Measurements from ENCODE around the gene IRX5.

The IRX5 gene

GRCh38 chr16:54952195-54952594 lies 21.5 kb downstream of the IRX5 start:
- H4K20me1 ChIP-seq (ENCODE audit: insufficient read depth, low read length), result no peaks in the 10 kb centered on the region
- H3K9me2 ChIP-seq (ENCODE audit: low read depth, low read length), result no peaks in the 10 kb centered on the region
- TF ChIP-seq, protein P1, sequence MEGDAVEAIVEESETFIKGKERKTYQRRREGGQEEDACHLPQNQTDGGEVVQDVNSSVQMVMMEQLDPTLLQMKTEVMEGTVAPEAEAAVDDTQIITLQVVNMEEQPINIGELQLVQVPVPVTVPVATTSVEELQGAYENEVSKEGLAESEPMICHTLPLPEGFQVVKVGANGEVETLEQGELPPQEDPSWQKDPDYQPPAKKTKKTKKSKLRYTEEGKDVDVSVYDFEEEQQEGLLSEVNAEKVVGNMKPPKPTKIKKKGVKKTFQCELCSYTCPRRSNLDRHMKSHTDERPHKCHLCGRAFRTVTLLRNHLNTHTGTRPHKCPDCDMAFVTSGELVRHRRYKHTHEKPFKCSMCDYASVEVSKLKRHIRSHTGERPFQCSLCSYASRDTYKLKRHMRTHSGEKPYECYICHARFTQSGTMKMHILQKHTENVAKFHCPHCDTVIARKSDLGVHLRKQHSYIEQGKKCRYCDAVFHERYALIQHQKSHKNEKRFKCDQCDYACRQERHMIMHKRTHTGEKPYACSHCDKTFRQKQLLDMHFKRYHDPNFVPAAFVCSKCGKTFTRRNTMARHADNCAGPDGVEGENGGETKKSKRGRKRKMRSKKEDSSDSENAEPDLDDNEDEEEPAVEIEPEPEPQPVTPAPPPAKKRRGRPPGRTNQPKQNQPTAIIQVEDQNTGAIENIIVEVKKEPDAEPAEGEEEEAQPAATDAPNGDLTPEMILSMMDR (IDR thresholded peaks at IDR 0.05; ENCODE audit: low read length), result no peak
- TF ChIP-seq EZH2 (IDR thresholded peaks at IDR 0.05; ENCODE audit: borderline replicate concordance, low read length), result no peak
- no peak overlapping the region for H2AFZ ChIP-seq (ENCODE audit: low read length)
- H3K27ac ChIP-seq (ENCODE audit: low read depth, low read length, poor library complexity, severe bottlenecking), result no peak overlapping the region
- no peaks in the 10 kb centered on the region for H3K27me3 ChIP-seq (ENCODE audit: insufficient read depth, low read length)
- no peak overlapping the region for H3K4me2 ChIP-seq (ENCODE audit: low read length)
- H3K4me3 ChIP-seq (ENCODE audit: low read depth, low read length, poor library complexity, severe bottlenecking), result no peak overlapping the region
- no peaks in the 10 kb centered on the region for H3K36me3 ChIP-seq (ENCODE audit: insufficient read depth, low read length)
- no peaks in the 10 kb centered on the region for H3K9me3 ChIP-seq (ENCODE audit: low read length)
- no peaks in the 10 kb centered on the region for H3K79me2 ChIP-seq (ENCODE audit: insufficient read depth, low read length)
- no peaks in the 10 kb centered on the region for H3F3A ChIP-seq (ENCODE audit: insufficient read depth, low read length)
- H3K4me1 ChIP-seq (ENCODE audit: insufficient read depth, low read length, severe bottlenecking), result no peaks in the 10 kb centered on the region
- H3K9ac ChIP-seq (ENCODE audit: low read length), result no peak overlapping the region

GRCh38 chr16:54953461-54953860 lies 22.8 kb downstream of the IRX5 start:
- Histone ChIP-seq H3K4me1 (ENCODE audit: insufficient read depth, low read length, severe bottlenecking) (no peaks in the 10 kb centered on the region), H3K79me2 (ENCODE audit: insufficient read depth, low read length) (no peaks in the 10 kb centered on the region), H3K27ac (ENCODE audit: low read depth, low read length, poor library complexity, severe bottlenecking) (no peak overlapping the region), H3K9me2 (ENCODE audit: low read depth, low read length) (no peaks in the 10 kb centered on the region), H2AFZ (ENCODE audit: low read length) (no peak overlapping the region), H3K9ac (ENCODE audit: low read length) (no peak overlapping the region), H3F3A (ENCODE audit: insufficient read depth, low read length) (no peaks in the 10 kb centered on the region), H3K4me2 (ENCODE audit: low read length) (no peak overlapping the region), H3K27me3 (ENCODE audit: insufficient read depth, low read length) (no peaks in the 10 kb centered on the region), H4K20me1 (ENCODE audit: insufficient read depth, low read length) (no peaks in the 10 kb centered on the region), H3K9me3 (ENCODE audit: low read length) (no peaks in the 10 kb centered on the region), H3K36me3 (ENCODE audit: insufficient read depth, low read length) (no peaks in the 10 kb centered on the region), H3K4me3 (ENCODE audit: low read depth, low read length, poor library complexity, severe bottlenecking) (no peak overlapping the region)
- TF ChIP-seq, protein P1 (IDR thresholded peaks at IDR 0.05; ENCODE audit: low read length), result no peak
- no peak for TF ChIP-seq EZH2 (IDR thresholded peaks at IDR 0.05; ENCODE audit: borderline replicate concordance, low read length)

DNA sequence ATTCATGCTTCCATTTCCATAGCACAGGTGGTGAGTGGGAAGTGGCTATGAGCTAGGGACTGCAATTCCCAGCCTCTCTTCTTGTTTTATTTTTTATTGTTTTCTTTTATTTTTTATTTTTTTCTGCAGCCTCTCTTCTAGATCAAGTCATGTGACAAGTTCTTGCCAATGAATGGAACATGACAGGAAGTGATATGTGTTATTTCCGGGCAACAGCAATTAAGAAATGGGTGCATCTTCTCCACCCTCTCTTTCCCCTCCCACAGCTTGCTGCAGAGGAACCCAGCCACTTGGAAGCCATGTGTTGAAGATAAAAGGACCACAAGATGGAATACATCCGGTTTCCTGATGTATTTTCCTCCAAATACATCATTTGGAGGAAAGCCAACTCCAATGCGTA lies 23.6 kb downstream of the IRX5 start:
- TF ChIP-seq EZH2 (IDR thresholded peaks at IDR 0.05; ENCODE audit: borderline replicate concordance, low read length), result no peak
- TF ChIP-seq, protein P1 (IDR thresholded peaks at IDR 0.05; ENCODE audit: low read length), result no peak
- no peak overlapping the region for H3K27ac ChIP-seq (ENCODE audit: low read depth, low read length, poor library complexity, severe bottlenecking)
- no peaks in the 10 kb centered on the region for H3K9me3 ChIP-seq (ENCODE audit: low read length)
- no peaks in the 10 kb centered on the region for H3F3A ChIP-seq (ENCODE audit: insufficient read depth, low read length)
- H4K20me1 ChIP-seq (ENCODE audit: insufficient read depth, low read length), result no peaks in the 10 kb centered on the region
- no peak overlapping the region for H3K9ac ChIP-seq (ENCODE audit: low read length)
- no peaks in the 10 kb centered on the region for H3K9me2 ChIP-seq (ENCODE audit: low read depth, low read length)
- H3K4me3 ChIP-seq (ENCODE audit: low read depth, low read length, poor library complexity, severe bottlenecking), result no peak overlapping the region
- H3K79me2 ChIP-seq (ENCODE audit: insufficient read depth, low read length), result no peaks in the 10 kb centered on the region
- H3K4me1 ChIP-seq (ENCODE audit: insufficient read depth, low read length, severe bottlenecking), result no peaks in the 10 kb centered on the region
- no peak overlapping the region for H3K4me2 ChIP-seq (ENCODE audit: low read length)
- no peaks in the 10 kb centered on the region for H3K36me3 ChIP-seq (ENCODE audit: insufficient read depth, low read length)
- no peak overlapping the region for H2AFZ ChIP-seq (ENCODE audit: low read length)
- H3K27me3 ChIP-seq (ENCODE audit: insufficient read depth, low read length), result no peaks in the 10 kb centered on the region

All from OCI-LY1 (cell line).